B cell (primary cell): ENCODE measurements around the gene ISOC2. TPM values are rescaled to one million over a fixed set of nuclear protein-coding genes. Genes with fewer than 3 reads are reported as not detected.

ENCODE experiments used
- ATAC-seq: fragments of 200-7000 bp; cut with Tn5 transposase; one replicate; pipeline ENCODE4 v1.10.0; 2021; ENCODE audit warnings: low read depth, mild to moderate bottlenecking, moderate number of reproducible peaks, moderate library complexity
- CTCF ChIA-PET: fragments of 350-600 bp; sonication (Branson Sonifier 250); formaldehyde crosslinking; loops from one replicate; lab custom pipeline; 2021; ENCODE audit warnings: antibody characterized with exemption, inconsistent platforms; lab: Charles Lee
- POLR2A ChIA-PET: fragments of 350-600 bp; sonication (Branson Sonifier 250); formaldehyde crosslinking; loops from one replicate; lab custom pipeline; 2021; ENCODE audit warnings: antibody characterized with exemption; lab: Charles Lee
- DNase-seq: peaks from one replicate; pipeline ENCODE4 v3.0.0; 2013
- H2AFZ ChIP-seq: 2 replicates; pipeline ENCODE4 v1.6.1; 2012; ENCODE audit warnings: mild to moderate bottlenecking, low read depth, low read length; ENCODE audit not compliant: insufficient read depth, poor library complexity, severe bottlenecking
- H3K27ac ChIP-seq, 2 donors: 1 replicate in 1 of 2; 2 replicates in 1 of 2; pipeline ENCODE4 v1.5.1; 2012 to 2013; ENCODE audit warnings: low read length in 2 of 2, mild to moderate bottlenecking in 2 of 2, moderate library complexity in 1 of 2
- H3K27me3 ChIP-seq, 4 experiments: fragments of 200-600 bp in 1 of 4; sonication (generic) in 1 of 4; replicated peaks in 1 of 4; 1 replicate in 2 of 4; 2 replicates in 2 of 4; pipeline versions ENCODE4 v1.6.1 to v1.7.0; 2013 to 2016; ENCODE audit warnings: low read length in 3 of 4, mild to moderate bottlenecking in 2 of 4, mixed read lengths in 1 of 4, moderate library complexity in 1 of 4; ENCODE audit not compliant: insufficient read depth in 4 of 4, control insufficient read depth in 3 of 4; ENCODE audit errors: control extremely low read depth in 1 of 4
- H3K36me3 ChIP-seq, 2 experiments: replicated peaks in 1 of 2; 1 replicate in 1 of 2; 2 replicates in 1 of 2; pipeline versions ENCODE4 v1.6.1 to v1.7.1; 2013; ENCODE audit warnings: low read length in 1 of 2; ENCODE audit not compliant: insufficient read depth in 2 of 2, control insufficient read depth in 1 of 2; ENCODE audit errors: control extremely low read depth in 1 of 2, extremely low read depth in 1 of 2
- H3K4me1 ChIP-seq, 2 donors: fragments of 200-600 bp in 1 of 2; sonication (generic) in 1 of 2; 1 replicate in 1 of 2; 2 replicates in 1 of 2; pipeline versions ENCODE4 v1.5.1 to v1.6.1; 2013 to 2017; ENCODE audit warnings: low read length in 2 of 2; ENCODE audit not compliant: control insufficient read depth in 2 of 2, insufficient read depth in 2 of 2
- H3K4me2 ChIP-seq: replicated peaks from 2 replicates; pipeline ENCODE3; 2012; ENCODE audit warnings: mild to moderate bottlenecking, low read depth, low read length; ENCODE audit not compliant: poor library complexity, severe bottlenecking
- H3K4me3 ChIP-seq, 5 experiments: fragments of 200-600 bp in 1 of 5; sonication (generic) in 1 of 5; 1 replicate in 3 of 5; 2 replicates in 2 of 5; pipeline versions ENCODE4 v1.5.1 to v1.7.0; 2011 to 2016; ENCODE audit warnings: low read length in 4 of 5, mild to moderate bottlenecking in 4 of 5, low read depth in 2 of 5, control low read depth in 1 of 5, moderate library complexity in 1 of 5; ENCODE audit not compliant: insufficient read depth in 1 of 5; ENCODE audit errors: control extremely low read depth in 1 of 5, extremely low read depth in 1 of 5
- H3K79me2 ChIP-seq: fragments of 200-600 bp; sonication (generic); one replicate; pipeline ENCODE4 v1.6.0; 2016; ENCODE audit warnings: low read length; ENCODE audit not compliant: control insufficient read depth, insufficient read depth
- H3K9ac ChIP-seq: fragments of 200-600 bp; sonication (generic); 2 replicates; pipeline ENCODE4 v1.6.1; 2017; ENCODE audit warnings: mild to moderate bottlenecking, low read length, moderate library complexity
- H3K9me3 ChIP-seq, 3 donors: one replicate each; pipeline versions ENCODE4 v1.6.1 to v1.7.1; 2013; ENCODE audit warnings: low read length in 2 of 3; ENCODE audit not compliant: control insufficient read depth in 2 of 3, insufficient read depth in 1 of 3; ENCODE audit errors: control extremely low read depth in 1 of 3
- H4K20me1 ChIP-seq: 2 replicates; pipeline ENCODE4 v1.6.0; 2012; ENCODE audit warnings: mild to moderate bottlenecking, low read length; ENCODE audit not compliant: insufficient read depth, control insufficient read depth, poor library complexity, severe bottlenecking
- H3K27ac Mint-ChIP-seq: one replicate; pipeline ENCODE4 v1.8.0; 2021; ENCODE audit warnings: mixed read lengths
- H3K27me3 Mint-ChIP-seq: one replicate; pipeline ENCODE4 v1.8.0; 2021; ENCODE audit warnings: mixed read lengths
- H3K4me1 Mint-ChIP-seq: one replicate; pipeline ENCODE4 v1.8.0; 2021; ENCODE audit warnings: mixed read lengths
- H3K4me3 Mint-ChIP-seq: one replicate; pipeline ENCODE4 v1.8.0; 2021; ENCODE audit warnings: mixed read lengths
- H3K9me3 Mint-ChIP-seq: one replicate; pipeline ENCODE4 v1.8.0; 2022; ENCODE audit warnings: mixed read lengths; ENCODE audit not compliant: insufficient read depth
- CTCF ChIP-seq: fragments of 200-600 bp; IDR thresholded peaks from one replicate; pipeline ENCODE4 v1.8.0; 2022; ENCODE audit warnings: antibody characterized with exemption, mild to moderate bottlenecking
- EZH2 ChIP-seq: IDR thresholded peaks from 2 replicates; pipeline ENCODE4 v1.6.1; 2012; ENCODE audit warnings: borderline replicate concordance, low read depth, mild to moderate bottlenecking, moderate library complexity, low read length; ENCODE audit not compliant: insufficient read depth, poor library complexity, severe bottlenecking
- WGBS: methylation state at CpG from one replicate; pipeline ENCODE4 v1.1.5; 2013; ENCODE audit warnings: missing lambda C conversion rate; ENCODE audit not compliant: insufficient coverage; 5-methylcytosine and 5-hydroxymethylcytosine counted together
- intact Hi-C: fragments of 100-400 bp; cut with micrococcal nuclease; formaldehyde crosslinking; loops from one replicate; pipeline ENCODE4 v1.10.0; 2022
- polyA plus RNA-seq: library from polyadenylated mRNA; depleted of rRNA; stranded (reverse); fragments of >200 nt; gene quantifications from 2 replicates; pipeline ENCODE4 v1.2.3, GENCODE V29; 2012
- total RNA-seq, 2 donors: library from RNA; stranded (reverse); fragments of 120-200 nt in 1 of 2; gene quantifications; 1 replicate in 1 of 2; 2 replicates in 1 of 2; pipeline versions ENCODE4 v1.2.3 to v1.2.4, GENCODE V29; 2013 to 2022

The ISOC2 gene
- total and polyA plus RNA-seq, 2 donors (not counting 1 experiment from before 2014, with no cell fraction given) = 10.0 to 27.6 TPM

GRCh38 chr19:55459950-55460657 lies 1.3 kb downstream of the ISOC2 start:
- no peaks in the 10 kb centered on the region for H3K27me3 Mint-ChIP-seq
- H3K4me1 ChIP-seq = peaks cover 10 to 14% of the 10 kb centered on the region in 2 donors
- H3K4me1 Mint-ChIP-seq = peaks cover 20% of the 10 kb centered on the region
- POLR2A ChIA-PET = interaction anchor here (0.5 to 1.1 kb wide), 2 partner anchors 9 to 16 kb away, joined by 3 to 4 read pairs; no protein-coding TSS in a partner anchor
- H3K4me3 Mint-ChIP-seq = peak overlapping the region; percentile 87
- H3K27me3 ChIP-seq = no peaks in the 10 kb centered on the region
- H3K79me2 ChIP-seq = no peaks in the 10 kb centered on the region
- peak overlapping the region; percentile 46 for H3K27ac Mint-ChIP-seq
- no peak for TF ChIP-seq CTCF
- no peak for TF ChIP-seq EZH2
- H3K9me3 ChIP-seq = peaks cover 0 to 3% (median 0%) of the 10 kb centered on the region in 3 donors
- intact Hi-C loops = loop anchor here (2.0 to 5.0 kb wide), 3 partner anchors 43 to 179 kb away; partner anchors contain the start of genes HSPBP1 and UBE2S
- no peak overlapping the region for H3K9ac ChIP-seq
- H3K27ac ChIP-seq = no peak overlapping the region
- H3K4me3 ChIP-seq = no peak overlapping the region
- WGBS = 82% methylated on average over 7 of the region's 16 CpGs
- H3K4me2 ChIP-seq = peak overlapping the region; percentile 89
- peaks cover 0 to 2% of the 10 kb centered on the region in 2 experiments for H3K36me3 ChIP-seq
- CTCF ChIA-PET = interaction anchor here (1.8 to 1.9 kb wide), 2 partner anchors 15 to 44 kb away, joined by 8 to 11 read pairs; partner anchors contain the start of gene ZNF628
- no peaks in the 10 kb centered on the region for H3K9me3 Mint-ChIP-seq
- H2AFZ ChIP-seq = no peak overlapping the region
- no peak for ATAC-seq
- H4K20me1 ChIP-seq = no peaks in the 10 kb centered on the region
- no peak for DNase-seq

- intact Hi-C loops = no loop called here
- H3K4me3 Mint-ChIP-seq = peak overlapping the region; percentile 87
These were observed 1.9 kb downstream of the ISOC2 start for GRCh38 chr19:55459551-55459949.

More at GRCh38 chr19:55459551-55459949, 1.9 kb downstream of the ISOC2 start:
- POLR2A ChIA-PET = interaction anchor here (0.5 to 1.1 kb wide), 2 partner anchors 9 to 16 kb away, joined by 3 to 4 read pairs; no protein-coding TSS in a partner anchor
- no peak for ATAC-seq
- 83% methylated on average over 5 of the region's 8 CpGs for WGBS
- H3K4me2 ChIP-seq = no peak overlapping the region
- H2AFZ ChIP-seq = no peak overlapping the region
- H3K4me3 ChIP-seq = no peak overlapping the region
- no peaks in the 10 kb centered on the region for H3K79me2 ChIP-seq
- H3K27me3 Mint-ChIP-seq = no peaks in the 10 kb centered on the region
- TF ChIP-seq EZH2 (no peak), CTCF (no peak)
- H3K36me3 ChIP-seq = peaks cover 0 to 2% of the 10 kb centered on the region in 2 experiments
- H3K27ac ChIP-seq = no peak overlapping the region
- no peak overlapping the region for H3K9ac ChIP-seq
- peaks cover 20% of the 10 kb centered on the region for H3K4me1 Mint-ChIP-seq
- H3K27ac Mint-ChIP-seq = no peak overlapping the region
- H3K9me3 Mint-ChIP-seq = no peaks in the 10 kb centered on the region
- CTCF ChIA-PET = interaction anchor here (1.8 to 2.6 kb wide), 2 partner anchors 8 to 44 kb away, joined by 8 to 11 read pairs; no protein-coding TSS in a partner anchor
- no peaks in the 10 kb centered on the region for H4K20me1 ChIP-seq
- peaks cover 0 to 3% (median 0%) of the 10 kb centered on the region in 3 donors for H3K9me3 ChIP-seq
- H3K4me1 ChIP-seq = peaks cover 10 to 14% of the 10 kb centered on the region in 2 donors
- no peaks in the 10 kb centered on the region for H3K27me3 ChIP-seq
- DNase-seq = no peak
